Spleen (tissue), 7 donors: ENCODE data around the gene HAS3.

Experiments
- CTCF ChIP-seq, 11 experiments: fragments of 200-600 bp in 7 of 11; fragments of 450-650 bp in 4 of 11; sonication (generic) in 4 of 11; IDR thresholded peaks in 8 of 11; conservative IDR thresholded peaks in 3 of 11; 1 replicate in 7 of 11; 2 replicates in 4 of 11; pipeline versions ENCODE4 v1.4.0 to v1.8.0; 2016 to 2021; ENCODE audit warnings: antibody characterized with exemption in 11 of 11, inconsistent platforms in 4 of 11, mild to moderate bottlenecking in 1 of 11
- POLR2A ChIP-seq, 3 donors: fragments of 450-650 bp; IDR thresholded peaks; one replicate each; pipeline ENCODE4 v1.5.1; 2017; ENCODE audit warnings: antibody characterized with exemption in 3 of 3, mild to moderate bottlenecking in 1 of 3
- donor health status: DM: no; HTN: no; CAD: no; lungs with moderate emphysema.
- donor health status: DM: no; HTN: no; CAD: no.
- donor health status: DM: no; HTN: no; CAD: no.

- TF ChIP-seq CTCF (IDR thresholded peaks at IDR 0.05 in 8 of 11, conservative IDR thresholded peaks at IDR 0.05 in 3 of 11) = no peak
- TF ChIP-seq POLR2A (IDR thresholded peaks at IDR 0.05) = no peak
Measured at GRCh38 chr16:69115837-69116236, 10.4 kb downstream of the HAS3 start.
